ENCODE measurements around the gene SHANK3.

The SHANK3 gene

DNA sequence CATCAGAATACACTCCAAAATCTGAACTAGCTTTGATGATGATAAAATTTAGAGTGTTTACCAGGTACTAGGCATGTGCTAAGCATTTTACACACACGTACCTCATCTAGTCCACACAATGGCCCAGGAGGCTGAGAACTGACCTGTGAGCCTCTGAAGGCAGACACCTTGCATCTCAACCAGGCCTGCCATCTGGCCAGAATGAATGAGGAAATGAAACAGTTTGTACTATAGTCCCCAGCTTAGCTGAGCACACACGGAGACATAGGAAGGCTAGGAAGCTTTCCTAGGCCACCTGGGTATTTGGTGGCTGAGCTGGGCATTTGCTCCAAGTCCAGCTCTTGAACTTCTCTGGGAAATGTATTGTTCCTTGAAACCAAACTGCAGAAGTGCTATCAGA is 6.9 kb upstream of the SHANK3 start:
- TF ChIP-seq, protein P1, sequence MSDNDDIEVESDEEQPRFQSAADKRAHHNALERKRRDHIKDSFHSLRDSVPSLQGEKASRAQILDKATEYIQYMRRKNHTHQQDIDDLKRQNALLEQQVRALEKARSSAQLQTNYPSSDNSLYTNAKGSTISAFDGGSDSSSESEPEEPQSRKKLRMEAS (IDR thresholded peaks at IDR 0.05), result no peak
- TF ChIP-seq NFIC (IDR thresholded peaks at IDR 0.05) (no peak), FOXM1 (IDR thresholded peaks at IDR 0.05; ENCODE audit: borderline replicate concordance, low read depth) (no peak), EGR1 (IDR thresholded peaks at IDR 0.05) (no peak), CEBPB (IDR thresholded peaks at IDR 0.05) (no peak), TCF12 (IDR thresholded peaks at IDR 0.05; ENCODE audit: low read depth) (no peak), EP300 (IDR thresholded peaks at IDR 0.05; ENCODE audit: borderline replicate concordance) (no peak), TEAD4 (IDR thresholded peaks at IDR 0.05) (no peak), CREB1 (IDR thresholded peaks at IDR 0.05; ENCODE audit: low read depth) (no peak), RAD21 (IDR thresholded peaks at IDR 0.05; ENCODE audit: low read depth) (no peak), TAF1 (IDR thresholded peaks at IDR 0.05; ENCODE audit: low read depth) (no peak), YY1 (IDR thresholded peaks at IDR 0.05; ENCODE audit: low read depth) (no peak), ZBTB7A (IDR thresholded peaks at IDR 0.05; ENCODE audit: low read depth) (no peak)
- TF ChIP-seq, protein P2, sequence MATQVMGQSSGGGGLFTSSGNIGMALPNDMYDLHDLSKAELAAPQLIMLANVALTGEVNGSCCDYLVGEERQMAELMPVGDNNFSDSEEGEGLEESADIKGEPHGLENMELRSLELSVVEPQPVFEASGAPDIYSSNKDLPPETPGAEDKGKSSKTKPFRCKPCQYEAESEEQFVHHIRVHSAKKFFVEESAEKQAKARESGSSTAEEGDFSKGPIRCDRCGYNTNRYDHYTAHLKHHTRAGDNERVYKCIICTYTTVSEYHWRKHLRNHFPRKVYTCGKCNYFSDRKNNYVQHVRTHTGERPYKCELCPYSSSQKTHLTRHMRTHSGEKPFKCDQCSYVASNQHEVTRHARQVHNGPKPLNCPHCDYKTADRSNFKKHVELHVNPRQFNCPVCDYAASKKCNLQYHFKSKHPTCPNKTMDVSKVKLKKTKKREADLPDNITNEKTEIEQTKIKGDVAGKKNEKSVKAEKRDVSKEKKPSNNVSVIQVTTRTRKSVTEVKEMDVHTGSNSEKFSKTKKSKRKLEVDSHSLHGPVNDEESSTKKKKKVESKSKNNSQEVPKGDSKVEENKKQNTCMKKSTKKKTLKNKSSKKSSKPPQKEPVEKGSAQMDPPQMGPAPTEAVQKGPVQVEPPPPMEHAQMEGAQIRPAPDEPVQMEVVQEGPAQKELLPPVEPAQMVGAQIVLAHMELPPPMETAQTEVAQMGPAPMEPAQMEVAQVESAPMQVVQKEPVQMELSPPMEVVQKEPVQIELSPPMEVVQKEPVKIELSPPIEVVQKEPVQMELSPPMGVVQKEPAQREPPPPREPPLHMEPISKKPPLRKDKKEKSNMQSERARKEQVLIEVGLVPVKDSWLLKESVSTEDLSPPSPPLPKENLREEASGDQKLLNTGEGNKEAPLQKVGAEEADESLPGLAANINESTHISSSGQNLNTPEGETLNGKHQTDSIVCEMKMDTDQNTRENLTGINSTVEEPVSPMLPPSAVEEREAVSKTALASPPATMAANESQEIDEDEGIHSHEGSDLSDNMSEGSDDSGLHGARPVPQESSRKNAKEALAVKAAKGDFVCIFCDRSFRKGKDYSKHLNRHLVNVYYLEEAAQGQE (IDR thresholded peaks at IDR 0.05; ENCODE audit: low read depth), result no peak
- TF ChIP-seq, protein P3, sequence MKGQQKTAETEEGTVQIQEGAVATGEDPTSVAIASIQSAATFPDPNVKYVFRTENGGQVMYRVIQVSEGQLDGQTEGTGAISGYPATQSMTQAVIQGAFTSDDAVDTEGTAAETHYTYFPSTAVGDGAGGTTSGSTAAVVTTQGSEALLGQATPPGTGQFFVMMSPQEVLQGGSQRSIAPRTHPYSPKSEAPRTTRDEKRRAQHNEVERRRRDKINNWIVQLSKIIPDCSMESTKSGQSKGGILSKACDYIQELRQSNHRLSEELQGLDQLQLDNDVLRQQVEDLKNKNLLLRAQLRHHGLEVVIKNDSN (IDR thresholded peaks at IDR 0.05), result no peak

DNA sequence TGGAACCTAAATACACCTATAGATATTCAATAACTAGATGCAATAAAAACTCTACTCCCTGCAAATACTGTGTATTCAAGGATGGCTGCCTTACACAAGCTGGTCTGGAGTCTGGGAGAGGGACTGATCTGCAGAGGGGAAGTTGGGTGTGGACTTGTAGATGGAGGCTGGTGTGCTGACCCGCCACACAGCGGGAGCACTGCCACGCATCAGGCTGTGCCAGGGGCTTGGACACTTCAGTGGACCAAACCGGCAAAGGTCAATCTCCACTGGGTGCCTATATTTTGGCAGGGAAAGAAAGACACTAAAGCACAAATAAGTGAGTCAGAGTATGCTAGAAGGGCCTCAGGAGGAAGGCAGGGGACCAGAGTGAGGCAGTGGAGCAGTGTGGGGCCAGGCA is 2.1 kb upstream of the SHANK3 start:
- TF ChIP-seq ZBTB7A (IDR thresholded peaks at IDR 0.05; ENCODE audit: low read depth), result no peak

DNA sequence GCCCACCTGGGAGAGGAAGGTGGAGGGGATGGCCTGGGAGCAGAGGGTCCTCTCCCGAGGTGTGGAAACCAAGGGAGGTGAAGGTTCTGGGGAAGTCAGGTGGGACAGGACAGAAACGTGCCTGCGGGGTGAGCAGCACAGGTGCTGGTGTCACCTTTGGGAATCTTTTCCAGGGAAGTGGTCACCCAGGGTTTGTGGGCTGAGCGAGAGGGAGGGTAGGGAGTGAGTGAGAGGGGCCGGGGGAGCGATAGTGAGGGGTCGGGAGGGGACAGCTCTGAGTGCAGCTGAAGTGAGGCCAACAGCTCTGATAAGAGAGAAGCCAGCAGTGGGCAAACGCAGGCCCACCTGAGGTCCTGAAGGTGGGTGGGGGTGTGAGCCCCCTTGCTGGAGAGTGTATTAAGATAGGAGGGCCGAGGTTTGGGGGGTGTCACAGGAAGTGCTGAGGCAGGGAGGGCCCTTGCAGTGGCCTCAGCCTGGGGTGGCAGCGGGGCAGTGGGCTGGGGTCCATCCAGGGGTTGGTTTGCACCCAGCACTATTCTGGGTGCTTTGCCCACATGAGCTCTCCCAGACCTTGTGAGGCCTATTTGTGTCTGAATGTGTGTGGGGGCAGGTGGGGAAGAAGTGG is 1.6 kb upstream of the SHANK3 start:
- TF ChIP-seq FOXM1 (IDR thresholded peaks at IDR 0.05; ENCODE audit: borderline replicate concordance, low read depth), result no peak
- no peak for TF ChIP-seq YY1 (IDR thresholded peaks at IDR 0.05; ENCODE audit: low read depth)

DNA sequence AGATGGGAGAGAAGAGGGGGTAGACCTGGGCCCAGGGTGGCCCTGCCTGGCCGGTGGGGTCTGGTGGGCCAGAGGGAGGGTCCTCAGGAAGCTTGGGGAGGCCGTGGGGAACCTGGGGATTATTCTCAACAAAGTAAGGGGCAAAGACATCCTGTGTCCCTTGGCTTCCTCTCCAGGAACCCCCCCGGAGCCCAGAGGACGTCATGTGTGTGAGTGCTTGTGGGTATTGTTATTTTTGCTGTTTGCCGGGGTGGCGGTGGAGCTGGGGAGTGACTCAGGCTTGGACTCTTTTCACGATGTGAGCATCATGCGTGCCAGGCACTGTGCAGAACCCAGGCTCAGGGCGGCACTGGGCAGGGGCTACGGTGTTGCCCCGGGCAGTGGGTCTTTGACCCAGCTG is 982 bp upstream of the SHANK3 start:
- TF ChIP-seq RAD21 (IDR thresholded peaks at IDR 0.05; ENCODE audit: low read depth) (no peak), FOXM1 (IDR thresholded peaks at IDR 0.05; ENCODE audit: borderline replicate concordance, low read depth) (no peak), NFIC (IDR thresholded peaks at IDR 0.05) (no peak), EGR1 (IDR thresholded peaks at IDR 0.05) (no peak), CREB1 (IDR thresholded peaks at IDR 0.05; ENCODE audit: low read depth) (no peak), ZBTB7A (IDR thresholded peaks at IDR 0.05; ENCODE audit: low read depth) (no peak), CEBPB (IDR thresholded peaks at IDR 0.05) (no peak), TCF12 (IDR thresholded peaks at IDR 0.05; ENCODE audit: low read depth) (no peak), TEAD4 (IDR thresholded peaks at IDR 0.05) (no peak), EP300 (IDR thresholded peaks at IDR 0.05; ENCODE audit: borderline replicate concordance) (no peak), YY1 (IDR thresholded peaks at IDR 0.05; ENCODE audit: low read depth) (no peak), TAF1 (IDR thresholded peaks at IDR 0.05; ENCODE audit: low read depth) (no peak)
- TF ChIP-seq, protein P2 (IDR thresholded peaks at IDR 0.05; ENCODE audit: low read depth), result no peak
- TF ChIP-seq, protein P3 (IDR thresholded peaks at IDR 0.05), result no peak
- TF ChIP-seq, protein P1 (IDR thresholded peaks at IDR 0.05), result no peak

DNA sequence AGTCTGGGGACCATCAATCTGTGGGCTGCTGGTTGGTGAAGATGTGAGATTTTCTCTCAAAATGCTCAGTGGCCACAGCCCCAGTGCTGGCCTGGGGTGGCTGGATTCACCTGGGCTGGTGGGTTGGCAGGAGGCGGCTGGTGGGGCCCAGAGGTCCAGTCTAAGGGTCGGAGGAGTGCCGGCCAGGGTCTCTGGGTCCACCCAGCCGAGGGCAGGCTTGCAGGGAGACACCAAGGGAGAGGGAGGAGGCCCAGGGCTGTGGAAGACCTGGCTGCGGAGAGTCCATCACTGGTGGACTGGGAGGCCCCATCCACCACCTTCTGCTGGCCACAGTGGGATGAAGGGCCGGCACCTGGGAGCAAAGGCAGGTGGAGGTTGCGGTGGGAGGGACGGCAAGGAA is 582 bp upstream of the SHANK3 start:
- TF ChIP-seq EP300 (IDR thresholded peaks at IDR 0.05; ENCODE audit: borderline replicate concordance) (no peak), RAD21 (IDR thresholded peaks at IDR 0.05; ENCODE audit: low read depth) (no peak), EGR1 (IDR thresholded peaks at IDR 0.05) (no peak), TCF12 (IDR thresholded peaks at IDR 0.05; ENCODE audit: low read depth) (no peak), NFIC (IDR thresholded peaks at IDR 0.05) (no peak), TEAD4 (IDR thresholded peaks at IDR 0.05) (no peak), CREB1 (IDR thresholded peaks at IDR 0.05; ENCODE audit: low read depth) (no peak), FOXM1 (IDR thresholded peaks at IDR 0.05; ENCODE audit: borderline replicate concordance, low read depth) (no peak), ZBTB7A (IDR thresholded peaks at IDR 0.05; ENCODE audit: low read depth) (no peak), TAF1 (IDR thresholded peaks at IDR 0.05; ENCODE audit: low read depth) (no peak), CEBPB (IDR thresholded peaks at IDR 0.05) (no peak)
- TF ChIP-seq, protein P3 (IDR thresholded peaks at IDR 0.05), result no peak
- TF ChIP-seq, protein P1 (IDR thresholded peaks at IDR 0.05), result no peak
- TF ChIP-seq, protein P2 (IDR thresholded peaks at IDR 0.05; ENCODE audit: low read depth), result no peak

All from Ishikawa (cell line).